GM12864 (cell line): Measurements from ENCODE around the gene IFNL1.

Experiments used
- DNase-seq: peaks from one replicate; pipeline ENCODE4 v3.0.0-alpha.2; 2011; ENCODE audit warnings: low read depth
- H3K4me3 ChIP-seq: 2 replicates; pipeline ENCODE4 v1.5.1; 2011; ENCODE audit warnings: mild to moderate bottlenecking, low read depth, low read length, control low read depth
- CTCF ChIP-seq: IDR thresholded peaks from 2 replicates; pipeline ENCODE4 v1.5.1; 2011; ENCODE audit warnings: low read depth, mild to moderate bottlenecking, moderate library complexity, low read length, control low read depth, inconsistent platforms; ENCODE audit errors: missing control alignments

Gene IFNL1

GRCh38 chr19:39318690-39319089 lies 22.5 kb downstream of the IFNL1 start:
- no peak for DNase-seq
- no peak for TF ChIP-seq CTCF
- no peak overlapping the region for H3K4me3 ChIP-seq

DNA sequence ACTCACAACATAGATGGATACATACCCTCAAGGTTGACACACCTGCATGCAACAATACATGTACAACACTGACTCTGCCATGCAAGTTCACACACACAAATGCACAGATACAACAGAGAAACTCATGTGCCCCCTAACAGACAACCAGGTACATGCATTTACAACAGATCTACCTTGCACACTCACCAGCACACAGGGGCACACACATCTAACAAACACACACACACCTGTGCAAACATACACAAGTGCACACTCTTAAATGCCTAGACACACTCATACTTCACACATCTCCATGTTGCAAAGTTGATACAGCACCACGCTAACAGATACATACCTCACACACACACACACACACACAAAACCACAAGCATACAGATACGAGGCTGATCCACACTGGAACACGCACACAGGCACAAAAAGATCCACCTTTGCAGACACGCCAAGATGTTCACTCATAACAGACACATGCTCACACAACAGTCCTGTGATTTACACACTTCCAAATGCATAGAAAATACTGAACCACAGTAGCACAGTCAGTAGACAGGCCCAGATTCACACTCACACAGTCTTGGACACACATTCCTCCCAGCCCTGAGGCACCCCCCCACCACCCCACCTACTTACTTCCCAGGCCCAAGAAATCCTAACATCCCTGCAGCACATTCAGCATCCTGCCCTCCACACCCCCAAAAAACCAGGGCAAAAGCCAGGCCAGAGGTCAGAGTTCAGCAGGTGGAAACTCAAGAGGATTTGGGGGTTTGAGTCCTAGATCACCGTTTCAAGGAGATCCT lies 23.1 kb downstream of the IFNL1 start:
- no peak for DNase-seq
- H3K4me3 ChIP-seq: no peak overlapping the region
- TF ChIP-seq CTCF: no peak

- H3K4me3 ChIP-seq: no peak overlapping the region
- TF ChIP-seq CTCF: no peak
Observed at GRCh38 chr19:39319892-39320248, 23.7 kb downstream of the IFNL1 start.

GRCh38 chr19:39321117-39321831 lies 25.1 kb downstream of the IFNL1 start:
- no peak overlapping the region for H3K4me3 ChIP-seq
- no peak for DNase-seq
- no peak for TF ChIP-seq CTCF

More at GRCh38 chr19:39319892-39320248, 23.7 kb downstream of the IFNL1 start:
- DNase-seq: no peak

GRCh38 chr19:39321832-39322176 lies 25.6 kb downstream of the IFNL1 start:
- TF ChIP-seq CTCF: no peak
- H3K4me3 ChIP-seq: no peak overlapping the region
- no peak for DNase-seq

GRCh38 chr19:39324242-39324842 lies 28.1 kb downstream of the IFNL1 start:
- H3K4me3 ChIP-seq: no peak overlapping the region
- TF ChIP-seq CTCF: no peak
- no peak for DNase-seq
